Measurements from ENCODE around the gene NKX1-1. TPM values are rescaled to one million over a fixed set of nuclear protein-coding genes. Genes with fewer than 3 reads are reported as not detected.
A peak's percentile ranks its signal among the peaks of the same experiment; 100 is the strongest.

NKX1-1 gene
- total and polyA plus RNA-seq, 2 of the 8 experiments (the other 6 are each of a cell fraction or from before 2014, with no cell fraction given) = not detected

GRCh38 chr4:1409491-1410425 lies 3.5 kb upstream of the NKX1-1 start:
- no peak for FAIRE-seq

More at GRCh38 chr4:1409491-1410425, 3.5 kb upstream of the NKX1-1 start:
- Histone ChIP-seq H3K36me3 (ENCODE audit: control insufficient read depth in 2 of 4, insufficient read depth in 4 of 4, low read length in 3 of 4) (peaks cover 0 to 16% (median 0%) of the 10 kb centered on the region in 4 experiments; a peak in 1 of 8 replicates), H3K9ac (replicated peaks in 1 of 4; ENCODE audit: extremely low read depth in 1 of 4, low read depth in 3 of 4, low read length in 3 of 4) (no peak overlapping the region), H3K27ac (ENCODE audit: low read depth, low read length) (no peak overlapping the region), H2BK5ac (ENCODE audit: low read depth, low read length) (no peak overlapping the region), H2BK15ac (ENCODE audit: low read length) (no peak overlapping the region), H3K56ac (replicated peaks; ENCODE audit: insufficient read length, low read depth, low read length) (no peak overlapping the region), H4K91ac (replicated peaks; ENCODE audit: insufficient read length, low read length) (no peak overlapping the region), H3K27me3 (replicated peaks in 1 of 4; ENCODE audit: control insufficient read depth in 3 of 4, extremely low read depth in 1 of 4, insufficient read depth in 3 of 4, low read length in 3 of 4) (peaks cover 48 to 90% (median 88%) of the 10 kb centered on the region in 4 experiments), H3K4me2 (ENCODE audit: insufficient read depth in 1 of 2, low read depth in 2 of 2, low read length in 2 of 2) (no peak overlapping the region), H3K9me3 (ENCODE audit: insufficient read depth in 2 of 2, low read depth in 1 of 2, low read length in 1 of 2) (no peaks in the 10 kb centered on the region; a peak in 1 of 4 replicates), H3K14ac (ENCODE audit: insufficient read length) (no peak overlapping the region), H3K23ac (ENCODE audit: insufficient read length) (no peak overlapping the region), H4K8ac (ENCODE audit: extremely low read depth, insufficient read depth, low read length) (no peak overlapping the region), H2BK120ac (replicated peaks; ENCODE audit: low read depth, low read length) (no peak overlapping the region), H3K4me1 (replicated peaks in 1 of 4; ENCODE audit: control insufficient read depth in 3 of 4, insufficient read depth in 4 of 4, low read length in 3 of 4) (peaks cover 0 to 18% (median 5%) of the 10 kb centered on the region in 4 experiments; a peak in 6 of 7 replicates), H3K4me3 (ENCODE audit: extremely low read depth in 1 of 4, insufficient read depth in 2 of 4, low read depth in 3 of 4, low read length in 4 of 4) (no peak overlapping the region), H3K4ac (replicated peaks; ENCODE audit: insufficient read length, low read depth, low read length) (no peak overlapping the region), H3K79me2 (ENCODE audit: control insufficient read depth in 1 of 2, insufficient read depth in 2 of 2, low read length in 2 of 2) (no peaks in the 10 kb centered on the region), H2BK20ac (ENCODE audit: low read length) (no peak overlapping the region), H3K79me1 (ENCODE audit: low read depth, low read length) (no peaks in the 10 kb centered on the region), H3K18ac (ENCODE audit: extremely low read depth, low read length) (no peak overlapping the region), H3K23me2 (ENCODE audit: low read depth, low read length) (no peaks in the 10 kb centered on the region; the same call in 1 of the 2 replicates), H2AK5ac (ENCODE audit: low read depth, low read length) (no peak overlapping the region), H4K5ac (ENCODE audit: insufficient read length, low read depth, low read length) (no peak overlapping the region), H2AFZ (ENCODE audit: low read length) (no peak overlapping the region), H2BK12ac (ENCODE audit: low read depth, low read length) (no peak overlapping the region), H4K20me1 (replicated peaks in 1 of 2; ENCODE audit: control insufficient read depth in 1 of 2, insufficient read depth in 2 of 2, low read length in 2 of 2) (peaks cover 15 to 34% of the 10 kb centered on the region in 2 experiments)
- ChIA-PET POLR2A (ENCODE audit: partially characterized antibody) (interaction anchor here (1.7 kb wide), 1 partner anchor 9 kb away, joined by 4 read pairs; no protein-coding TSS in a partner anchor), CTCF (ENCODE audit: partially characterized antibody) (interaction anchor here (0.6 to 1.2 kb wide), 6 partner anchors 8 to 478 kb away, joined by 3 to 4 read pairs (median 4); partner anchors contain the start of gene GAK)
- no peak for TF ChIP-seq SP4 (IDR thresholded peaks at IDR 0.05; ENCODE audit: low read length)
- 0 out of 2 replicates have a peak, but pooled peaks have one; percentile 28 for TF ChIP-seq SUZ12 (IDR thresholded peaks at IDR 0.05; ENCODE audit: low read length)
- WGBS, 2 experiments (ENCODE audit: extremely low coverage in 1 of 2, insufficient coverage in 1 of 2, insufficient read length in 1 of 2, insufficient replicate concordance in 2 of 2, low coverage in 1 of 2, low lambda C conversion rate in 2 of 2, missing lambda C conversion rate in 1 of 2) = 51% methylated on average over 21 of the region's 27 CpGs; no CpG with 5 or more reads in 1 of the 2 experiments
- DNase-seq (ENCODE audit: low read depth in 1 of 2, low spot score in 2 of 2) = no peak

All from H1 (cell line).